Measurements from ENCODE around the gene LRRC8D.
"Not testable (repeated sequence)": the region's sequence is repeated elsewhere in the genome, so short reads cannot be mapped to it uniquely, and the experiment has no call there.

The LRRC8D gene

DNA sequence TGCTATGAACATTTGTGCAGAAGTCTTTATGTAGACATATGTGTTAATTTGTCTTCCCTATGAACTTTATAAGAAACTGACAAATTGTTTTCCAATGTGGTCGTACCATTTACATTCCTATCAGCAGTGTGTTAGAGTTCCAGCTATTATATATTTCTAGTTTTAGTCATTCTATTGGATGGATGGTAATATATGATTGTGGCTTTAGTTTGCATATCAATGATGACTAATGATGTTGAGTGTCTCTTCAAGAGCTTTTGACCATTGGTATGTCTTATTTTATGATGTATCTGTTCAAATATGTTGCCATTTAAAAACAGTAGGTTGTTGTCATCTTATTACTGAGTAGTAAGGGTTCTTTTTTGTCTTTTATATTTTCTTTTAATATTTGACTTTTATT is 157.9 kb downstream of the LRRC8D start:
- H3K36me3 ChIP-seq (ENCODE audit: insufficient read depth, low read length): no peaks in the 10 kb centered on the region
- no peak for DNase-seq (ENCODE audit: low read depth, low spot score)
- no peak overlapping the region for H3K4me3 ChIP-seq
- no peak overlapping the region for H3K9ac ChIP-seq (ENCODE audit: insufficient read length)
- no peak for TF ChIP-seq EZH2 (IDR thresholded peaks at IDR 0.05)
- no peak for TF ChIP-seq FOXP2 (optimal IDR thresholded peaks at IDR 0.05; ENCODE audit: control extremely low read depth, extremely low read length, insufficient read depth)
- no peak for TF ChIP-seq POLR2AphosphoS5 (IDR thresholded peaks at IDR 0.05; ENCODE audit: borderline replicate concordance, low read depth, low read length)
- H3K27ac ChIP-seq: no peak overlapping the region
- H3K9me3 ChIP-seq (ENCODE audit: low read depth, low read length): no peaks in the 10 kb centered on the region

DNA sequence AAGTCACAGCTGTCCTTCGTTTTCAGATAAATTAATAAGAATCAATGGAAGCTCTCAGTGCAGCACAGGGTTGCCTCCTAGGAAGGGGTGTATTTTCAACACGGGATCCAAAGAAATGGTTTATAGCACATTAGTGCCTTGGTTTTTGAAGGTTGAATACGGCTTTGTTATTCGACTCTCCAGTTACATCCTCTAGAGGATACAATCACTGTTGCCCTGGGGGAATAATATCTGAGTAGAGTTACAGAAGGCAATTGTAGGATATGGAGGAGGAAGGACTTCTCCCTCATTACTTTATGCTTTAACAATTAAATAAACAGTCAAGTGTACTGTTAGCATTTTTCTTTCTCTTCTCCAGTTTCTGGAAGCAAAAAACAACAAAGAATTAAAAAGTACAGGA is 159.8 kb downstream of the LRRC8D start:
- Histone ChIP-seq H3K4me3 (peak overlapping the region; percentile 1; the same call in 1 of the 2 replicates), H3K9ac (ENCODE audit: insufficient read length) (no peak overlapping the region), H3K36me3 (ENCODE audit: insufficient read depth, low read length) (no peaks in the 10 kb centered on the region), H3K27ac (no peak overlapping the region), H3K9me3 (ENCODE audit: low read depth, low read length) (no peaks in the 10 kb centered on the region)
- peak; percentile 82 for DNase-seq (ENCODE audit: low read depth, low spot score)
- no peak for TF ChIP-seq POLR2AphosphoS5 (IDR thresholded peaks at IDR 0.05; ENCODE audit: borderline replicate concordance, low read depth, low read length)
- no peak for TF ChIP-seq FOXP2 (optimal IDR thresholded peaks at IDR 0.05; ENCODE audit: control extremely low read depth, extremely low read length, insufficient read depth)

DNA sequence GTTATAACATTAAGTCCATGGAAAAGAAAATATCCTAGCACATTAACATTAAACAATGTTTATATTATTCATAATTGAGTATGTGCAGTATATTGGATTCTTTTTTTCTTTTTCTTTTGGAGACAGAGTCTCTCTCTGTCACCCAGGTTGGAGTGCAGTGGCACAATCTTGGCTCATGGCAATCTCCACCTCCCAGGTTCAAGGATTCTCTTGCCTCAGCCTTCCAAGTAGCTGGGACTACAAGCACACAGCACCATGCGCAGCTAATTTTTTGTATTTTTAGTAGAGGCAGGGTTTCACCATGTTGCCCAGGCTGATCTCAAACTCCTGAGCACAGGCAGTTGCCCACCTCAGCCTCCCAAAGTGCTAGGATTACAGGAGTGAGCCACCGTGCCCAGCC is 162.0 kb downstream of the LRRC8D start:
- not testable (repeated sequence) for H3K4me3 ChIP-seq; H3K9ac ChIP-seq (ENCODE audit: insufficient read length); DNase-seq (ENCODE audit: low read depth, low spot score); H3K9me3 ChIP-seq (ENCODE audit: low read depth, low read length); H3K36me3 ChIP-seq (ENCODE audit: insufficient read depth, low read length); H3K27ac ChIP-seq

DNA sequence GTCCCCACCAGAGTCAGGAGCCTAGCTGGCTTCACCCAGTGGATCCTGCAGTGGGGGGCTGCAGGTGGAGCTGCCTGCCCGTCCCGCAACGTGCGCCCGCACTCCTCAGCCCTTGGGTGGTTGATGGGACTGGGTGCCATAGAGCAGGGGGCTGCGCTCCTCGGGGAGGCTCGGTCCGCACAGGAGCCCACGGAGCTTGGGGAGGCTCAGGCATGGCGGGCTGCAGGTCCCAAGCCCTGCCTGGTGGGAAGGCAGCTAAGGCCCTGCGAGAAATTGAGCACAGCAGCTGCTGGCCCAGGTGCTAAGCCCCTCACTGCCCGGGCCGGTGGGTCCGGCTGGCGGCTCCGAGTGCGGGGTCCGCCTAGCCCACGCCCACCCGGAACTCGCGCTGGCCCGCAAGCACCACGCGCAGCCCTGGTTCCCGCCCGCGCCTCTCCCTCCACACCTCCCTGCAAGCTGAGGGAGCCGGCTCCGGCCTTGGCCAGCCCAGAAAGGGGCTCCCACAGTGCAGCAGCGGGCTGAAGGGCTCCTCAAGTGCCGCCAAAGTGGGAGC is 163.8 kb downstream of the LRRC8D start:
- H3K36me3 ChIP-seq (ENCODE audit: insufficient read depth, low read length); H3K4me3 ChIP-seq; H3K9ac ChIP-seq (ENCODE audit: insufficient read length); H3K27ac ChIP-seq; H3K9me3 ChIP-seq (ENCODE audit: low read depth, low read length); DNase-seq (ENCODE audit: low read depth, low spot score): not testable (repeated sequence)

DNA sequence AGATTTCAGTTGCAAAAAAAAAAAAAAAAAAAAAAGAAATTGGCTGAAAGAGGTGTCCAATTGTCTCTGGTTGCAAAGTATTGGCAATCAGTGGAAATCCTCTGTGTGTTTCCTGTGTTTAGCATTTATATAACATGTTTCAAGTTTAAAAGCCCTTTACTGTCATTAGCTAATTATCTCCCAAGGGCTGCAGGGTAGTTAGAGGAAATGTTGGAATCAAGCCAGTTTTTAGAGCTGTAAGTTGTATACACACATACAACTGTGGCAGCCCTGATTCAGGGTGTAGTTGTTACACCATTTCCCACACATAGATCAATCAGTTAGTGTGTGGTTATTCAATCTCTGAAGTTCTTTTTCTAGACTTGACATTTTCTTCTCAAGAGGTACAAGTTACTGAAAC is 165.2 kb downstream of the LRRC8D start:
- no peak overlapping the region for H3K27ac ChIP-seq

More for the DNA sequence above, 165.2 kb downstream of the LRRC8D start:
- Histone ChIP-seq H3K4me3 (no peak overlapping the region), H3K9me3 (ENCODE audit: low read depth, low read length) (no peaks in the 10 kb centered on the region), H3K9ac (ENCODE audit: insufficient read length) (no peak overlapping the region), H3K36me3 (ENCODE audit: insufficient read depth, low read length) (no peaks in the 10 kb centered on the region)
- peak; percentile 74 for DNase-seq (ENCODE audit: low read depth, low spot score)
- TF ChIP-seq FOXP2 (optimal IDR thresholded peaks at IDR 0.05; ENCODE audit: control extremely low read depth, extremely low read length, insufficient read depth) (no peak), POLR2AphosphoS5 (IDR thresholded peaks at IDR 0.05; ENCODE audit: borderline replicate concordance, low read depth, low read length) (peak; percentile 59; the same call in 1 of the 2 replicates), EZH2 (IDR thresholded peaks at IDR 0.05) (no peak)
